H1 (cell line): Measurements from ENCODE around the gene QSOX2. TPM values are rescaled to one million over a fixed set of nuclear protein-coding genes. Genes with fewer than 3 reads are reported as not detected.

Experiments
- CTCF ChIA-PET: fragments of 300-600 bp; sonication (Branson Sonifier 250); formaldehyde crosslinking; loops from one replicate; lab custom pipeline; 2021; ENCODE audit not compliant: partially characterized antibody; lab: Charles Lee
- POLR2A ChIA-PET: fragments of 300-600 bp; sonication (Branson Sonifier 250); formaldehyde crosslinking; loops from one replicate; lab custom pipeline; 2021; ENCODE audit warnings: inconsistent platforms; ENCODE audit not compliant: partially characterized antibody; lab: Charles Lee
- DNase-seq, 2 experiments: peaks; one replicate each; pipeline versions ENCODE4 v3.0.0 to v3.0.0-alpha.2; 2010 to 2022; ENCODE audit warnings: low spot score in 2 of 2, low read depth in 1 of 2, mixed read lengths in 1 of 2
- FAIRE-seq: peaks from 2 replicates; lab custom pipeline; 2011; peaks lifted over from hg19 to GRCh38; lab: Jason Lieb, UNC
- H2AFZ ChIP-seq: 2 replicates; pipeline ENCODE4 v1.8.1; 2012; ENCODE audit warnings: low read length, inconsistent platforms
- H2AK5ac ChIP-seq: 2 replicates; pipeline ENCODE4 v1.6.1; 2013; ENCODE audit warnings: low read depth, low read length
- H2BK120ac ChIP-seq: replicated peaks from 2 replicates; pipeline ENCODE3; 2013; ENCODE audit warnings: low read depth, low read length, inconsistent platforms
- H2BK12ac ChIP-seq: 2 replicates; pipeline ENCODE4 v1.6.1; 2013; ENCODE audit warnings: low read depth, low read length
- H2BK15ac ChIP-seq: 2 replicates; pipeline ENCODE4 v1.6.1; 2013; ENCODE audit warnings: low read length
- H2BK20ac ChIP-seq: 2 replicates; pipeline ENCODE4 v1.6.1; 2013; ENCODE audit warnings: low read length
- H2BK5ac ChIP-seq: 2 replicates; pipeline ENCODE4 v1.6.1; 2013; ENCODE audit warnings: low read depth, low read length
- H3K14ac ChIP-seq: 2 replicates; pipeline ENCODE4 v1.6.1; 2013; ENCODE audit warnings: inconsistent platforms; ENCODE audit not compliant: insufficient read length
- H3K18ac ChIP-seq: 2 replicates; pipeline ENCODE4 v1.6.1; 2013; ENCODE audit warnings: low read length; ENCODE audit errors: extremely low read depth
- H3K23ac ChIP-seq: 2 replicates; pipeline ENCODE4 v1.6.1; 2013; ENCODE audit warnings: inconsistent platforms; ENCODE audit not compliant: insufficient read length
- H3K23me2 ChIP-seq: 2 replicates; pipeline ENCODE4 v1.6.1; 2013; ENCODE audit warnings: low read depth, low read length
- H3K27ac ChIP-seq: 2 replicates; pipeline ENCODE4 v1.6.1; 2011; ENCODE audit warnings: low read depth, low read length, inconsistent platforms
- H3K27me3 ChIP-seq, 4 experiments: replicated peaks in 1 of 4; 1 replicate in 1 of 4; 2 replicates in 3 of 4; pipeline versions ENCODE4 v1.6.1 to v1.8.1; 2011 to 2013; ENCODE audit warnings: low read length in 3 of 4, mild to moderate bottlenecking in 3 of 4, inconsistent platforms in 2 of 4, mixed read lengths in 2 of 4, moderate library complexity in 1 of 4; ENCODE audit not compliant: control insufficient read depth in 3 of 4, insufficient read depth in 3 of 4; ENCODE audit errors: extremely low read depth in 1 of 4
- H3K36me3 ChIP-seq, 4 experiments: 2 replicates each; pipeline versions ENCODE4 v1.6.1 to v1.8.1; 2011 to 2013; ENCODE audit warnings: mild to moderate bottlenecking in 4 of 4, low read length in 3 of 4, moderate library complexity in 2 of 4, control low read depth in 1 of 4, inconsistent platforms in 1 of 4; ENCODE audit not compliant: insufficient read depth in 4 of 4, control insufficient read depth in 2 of 4
- H3K4ac ChIP-seq: replicated peaks from 2 replicates; pipeline ENCODE3; 2013; ENCODE audit warnings: low read length, low read depth, mixed read lengths, inconsistent platforms; ENCODE audit not compliant: insufficient read length
- H3K4me1 ChIP-seq, 4 experiments: replicated peaks in 1 of 4; 1 replicate in 1 of 4; 2 replicates in 3 of 4; pipeline versions ENCODE4 v1.6.1 to v1.8.1; 2011 to 2013; ENCODE audit warnings: low read length in 3 of 4, inconsistent platforms in 2 of 4, mixed read lengths in 1 of 4; ENCODE audit not compliant: insufficient read depth in 4 of 4, control insufficient read depth in 3 of 4
- H3K4me2 ChIP-seq, 2 experiments: 2 replicates each; pipeline versions ENCODE4 v1.6.1 to v1.8.1; 2011 to 2013; ENCODE audit warnings: low read depth in 2 of 2, low read length in 2 of 2, control low read depth in 1 of 2, inconsistent platforms in 1 of 2, mild to moderate bottlenecking in 1 of 2; ENCODE audit not compliant: insufficient read depth in 1 of 2
- H3K4me3 ChIP-seq, 4 experiments: fragments of 200-600, 300-600 bp in 1 of 4; sonication (generic), shearing (Covaris generic), sonication (Bioruptor Twin) in 1 of 4; 2 replicates each; pipeline versions ENCODE4 v1.5.1 to v1.8.1; 2011 to 2016; ENCODE audit warnings: low read length in 4 of 4, low read depth in 3 of 4, control low read depth in 2 of 4, inconsistent platforms in 2 of 4, mild to moderate bottlenecking in 2 of 4, mixed read lengths in 1 of 4, moderate library complexity in 1 of 4; ENCODE audit not compliant: insufficient read depth in 2 of 4; ENCODE audit errors: extremely low read depth in 1 of 4
- H3K56ac ChIP-seq: replicated peaks from 2 replicates; pipeline ENCODE3; 2013; ENCODE audit warnings: low read depth, mild to moderate bottlenecking, mixed read lengths, low read length, inconsistent platforms; ENCODE audit not compliant: insufficient read length
- H3K79me1 ChIP-seq: 2 replicates; pipeline ENCODE4 v1.6.1; 2013; ENCODE audit warnings: low read depth, low read length, control low read depth
- H3K79me2 ChIP-seq, 2 experiments: 2 replicates each; pipeline versions ENCODE4 v1.6.1 to v1.8.1; 2012 to 2013; ENCODE audit warnings: low read length in 2 of 2, mild to moderate bottlenecking in 2 of 2, inconsistent platforms in 1 of 2; ENCODE audit not compliant: insufficient read depth in 2 of 2, control insufficient read depth in 1 of 2
- H3K9ac ChIP-seq, 4 experiments: replicated peaks in 1 of 4; 1 replicate in 1 of 4; 2 replicates in 3 of 4; pipeline versions ENCODE4 v1.6.1 to v1.8.1; 2011 to 2013; ENCODE audit warnings: low read depth in 3 of 4, low read length in 3 of 4, control low read depth in 2 of 4, mild to moderate bottlenecking in 2 of 4, moderate library complexity in 2 of 4, inconsistent platforms in 1 of 4; ENCODE audit errors: extremely low read depth in 1 of 4
- H3K9me3 ChIP-seq, 2 experiments: 2 replicates each; pipeline versions ENCODE4 v1.6.1 to v1.8.1; 2012 to 2013; ENCODE audit warnings: mild to moderate bottlenecking in 2 of 2, moderate library complexity in 2 of 2, control low read depth in 1 of 2, inconsistent platforms in 1 of 2, low read depth in 1 of 2, low read length in 1 of 2, mixed read lengths in 1 of 2; ENCODE audit not compliant: insufficient read depth in 2 of 2
- H4K20me1 ChIP-seq, 2 experiments: replicated peaks in 1 of 2; 2 replicates each; pipeline versions ENCODE3 to v1.8.1; 2011 to 2013; ENCODE audit warnings: inconsistent platforms in 2 of 2, low read length in 2 of 2, mild to moderate bottlenecking in 1 of 2; ENCODE audit not compliant: insufficient read depth in 2 of 2, control insufficient read depth in 1 of 2
- H4K5ac ChIP-seq: 2 replicates; pipeline ENCODE4 v1.6.1; 2013; ENCODE audit warnings: low read length, low read depth, mixed read lengths, inconsistent platforms; ENCODE audit not compliant: insufficient read length
- H4K8ac ChIP-seq: 2 replicates; pipeline ENCODE4 v1.8.0; 2013; ENCODE audit warnings: mild to moderate bottlenecking, moderate library complexity, low read length, inconsistent platforms; ENCODE audit not compliant: insufficient read depth; ENCODE audit errors: extremely low read depth
- H4K91ac ChIP-seq: replicated peaks from 2 replicates; pipeline ENCODE3; 2013; ENCODE audit warnings: low read length, mixed read lengths, inconsistent platforms; ENCODE audit not compliant: insufficient read length
- ATF2 ChIP-seq: IDR thresholded peaks from 2 replicates; pipeline ENCODE4 v1.6.1; 2012; ENCODE audit warnings: low read length, inconsistent platforms
- BCL11A ChIP-seq, 2 experiments: IDR thresholded peaks; one replicate each; pipeline ENCODE4 v1.6.1; 2011; ENCODE audit warnings: low read depth in 2 of 2, low read length in 2 of 2, mild to moderate bottlenecking in 2 of 2
- EP300 ChIP-seq, 2 experiments: IDR thresholded peaks; 1 replicate in 1 of 2; 2 replicates in 1 of 2; pipeline ENCODE4 v1.6.1; 2011 to 2012; ENCODE audit warnings: low read depth in 2 of 2, low read length in 2 of 2, mild to moderate bottlenecking in 2 of 2, borderline replicate concordance in 1 of 2, inconsistent platforms in 1 of 2, moderate library complexity in 1 of 2
- EZH2 ChIP-seq: fragments of 200-600 bp; sonication (generic); IDR thresholded peaks from 2 replicates; pipeline ENCODE4 v1.7.1; 2012; ENCODE audit warnings: low read depth, mild to moderate bottlenecking, moderate library complexity, low read length, inconsistent platforms; ENCODE audit not compliant: severe bottlenecking
- HDAC6 ChIP-seq: IDR thresholded peaks from one replicate; pipeline ENCODE4 v1.7.1; 2012; ENCODE audit warnings: low read depth, mild to moderate bottlenecking, inconsistent platforms, low read length, moderate library complexity
- KDM1A ChIP-seq: fragments of 200-600, 300-600 bp; sonication (generic); IDR thresholded peaks from 2 replicates; pipeline ENCODE4 v1.7.1; 2016; ENCODE audit warnings: mild to moderate bottlenecking, low read length, borderline replicate concordance
- KDM4A ChIP-seq: IDR thresholded peaks from one replicate; pipeline ENCODE4 v1.7.1; 2012; ENCODE audit warnings: low read depth, mild to moderate bottlenecking, moderate library complexity, low read length, inconsistent platforms; ENCODE audit not compliant: severe bottlenecking
- NRF1 ChIP-seq: IDR thresholded peaks from 2 replicates; pipeline ENCODE4 v1.6.1; 2011; ENCODE audit warnings: mild to moderate bottlenecking, low read depth, low read length, improper control_type of control experiment
- RFX5 ChIP-seq: IDR thresholded peaks from 2 replicates; pipeline ENCODE4 v1.6.1; 2011; ENCODE audit warnings: low read depth, low read length, improper control_type of control experiment, borderline replicate concordance
- SAP30 ChIP-seq: fragments of 300-600 bp; sonication (generic); IDR thresholded peaks from 2 replicates; pipeline ENCODE4 v1.7.1; 2012; ENCODE audit warnings: low read length, moderate library complexity, mild to moderate bottlenecking, inconsistent platforms; ENCODE audit not compliant: insufficient read depth, insufficient replicate concordance
- SIRT6 ChIP-seq: IDR thresholded peaks from one replicate; pipeline ENCODE4 v1.7.1; 2012; ENCODE audit warnings: low read length, inconsistent platforms
- SP1 ChIP-seq: IDR thresholded peaks from 2 replicates; pipeline ENCODE4 v1.6.1; 2011; ENCODE audit warnings: low read depth, low read length
- WGBS, 2 experiments: shearing (Covaris generic) in 1 of 2; methylation state at CpG; one replicate each; pipeline versions ENCODE4 v1.1.6 to v1.1.7; 2013 to 2015; ENCODE audit warnings: low lambda C conversion rate in 2 of 2, mixed read lengths in 2 of 2, inconsistent platforms in 1 of 2, low coverage in 1 of 2, missing lambda C conversion rate in 1 of 2; ENCODE audit not compliant: insufficient replicate concordance in 2 of 2, insufficient coverage in 1 of 2, insufficient read length in 1 of 2; ENCODE audit errors: extremely low coverage in 1 of 2, missing lambda C conversion rate in 1 of 2; 5-methylcytosine and 5-hydroxymethylcytosine counted together
- polyA plus RNA-seq, 7 experiments: library from polyadenylated mRNA; depleted of rRNA in 3 of 7; stranded (reverse) in 5 of 7; unstranded in 2 of 7; fragments of >200 nt in 5 of 7; fragments of 200-250 nt in 2 of 7; gene quantifications; 1 replicate in 5 of 7; 2 replicates in 1 of 7; 4 replicates in 1 of 7; pipeline versions ENCODE4 v1.2.1 to v1.2.3, GENCODE V29; 2011 to 2013; ENCODE audit warnings: missing spikeins in 2 of 7, mixed read lengths in 2 of 7
- total RNA-seq: library from RNA; stranded (reverse); fragmentation: NEBNext Ultra II Directional; extraction: Animal tissue kit (Norgen Biotek cat#: 25700); gene quantifications from 2 replicates; pipeline ENCODE4 v1.2.1, GENCODE V29; 2021

The QSOX2 gene
- total and polyA plus RNA-seq, 2 of the 8 experiments (the other 6 are each of a cell fraction or from before 2014, with no cell fraction given) = 18.0 to 28.6 TPM

GRCh38 chr9:136278894-136279293 lies 33.3 kb upstream of the QSOX2 start:
- Histone ChIP-seq H3K23ac (no peak overlapping the region), H2BK20ac (no peak overlapping the region), H2BK15ac (no peak overlapping the region), H4K91ac (no peak overlapping the region), H3K9ac (no peak overlapping the region), H4K20me1 (no peaks in the 10 kb centered on the region), H3K18ac (no peak overlapping the region), H4K5ac (no peak overlapping the region), H3K9me3 (no peaks in the 10 kb centered on the region), H3K27ac (no peak overlapping the region), H3K14ac (no peak overlapping the region), H4K8ac (no peak overlapping the region), H3K4me2 (no peak overlapping the region), H2BK120ac (no peak overlapping the region), H3K4me3 (no peak overlapping the region), H3K23me2 (no peaks in the 10 kb centered on the region), H3K36me3 (no peaks in the 10 kb centered on the region), H3K79me2 (no peaks in the 10 kb centered on the region), H3K56ac (no peak overlapping the region), H2AFZ (no peak overlapping the region), H2AK5ac (no peak overlapping the region), H3K27me3 (no peaks in the 10 kb centered on the region), H2BK5ac (no peak overlapping the region), H3K79me1 (no peaks in the 10 kb centered on the region), H2BK12ac (no peak overlapping the region), H3K4me1 (peaks cover 0 to 4% (median 2%) of the 10 kb centered on the region in 4 experiments; a peak in 4 of 7 replicates), H3K4ac (no peak overlapping the region)
- ChIA-PET CTCF (interaction anchor here (0.7 to 3.0 kb wide), 10 partner anchors 9 to 108 kb away, joined by 3 to 21 read pairs (median 4); no protein-coding TSS in a partner anchor), POLR2A (interaction anchor here (0.8 kb wide), 1 partner anchor 48 kb away, joined by 3 read pairs; no protein-coding TSS in a partner anchor)
- FAIRE-seq (no peak), DNase-seq (no peak)
- WGBS, 2 experiments = 96% methylated on average over 1 of the region's 1 CpG; no CpG with 5 or more reads in 1 of the 2 experiments
- TF ChIP-seq SP1 = no peak
- TF ChIP-seq HDAC6 = no peak
- TF ChIP-seq BCL11A (IDR thresholded peaks at IDR 0.05; ENCODE audit: low read depth in 2 of 2, low read length in 2 of 2) = no peak
- TF ChIP-seq ATF2 = no peak
- TF ChIP-seq KDM1A = no peak
- no peak for TF ChIP-seq RFX5
- no peak for TF ChIP-seq EZH2
- no peak for TF ChIP-seq KDM4A
- no peak for TF ChIP-seq NRF1
- TF ChIP-seq EP300 (IDR thresholded peaks at IDR 0.05; ENCODE audit: borderline replicate concordance in 1 of 2, low read depth in 2 of 2, low read length in 2 of 2) = no peak
- no peak for TF ChIP-seq SIRT6
- TF ChIP-seq SAP30 = no peak
